ENCODE data around the gene GNAT1.
A peak's percentile ranks its signal among the peaks of the same experiment; 100 is the strongest.

The GNAT1 gene

DNA sequence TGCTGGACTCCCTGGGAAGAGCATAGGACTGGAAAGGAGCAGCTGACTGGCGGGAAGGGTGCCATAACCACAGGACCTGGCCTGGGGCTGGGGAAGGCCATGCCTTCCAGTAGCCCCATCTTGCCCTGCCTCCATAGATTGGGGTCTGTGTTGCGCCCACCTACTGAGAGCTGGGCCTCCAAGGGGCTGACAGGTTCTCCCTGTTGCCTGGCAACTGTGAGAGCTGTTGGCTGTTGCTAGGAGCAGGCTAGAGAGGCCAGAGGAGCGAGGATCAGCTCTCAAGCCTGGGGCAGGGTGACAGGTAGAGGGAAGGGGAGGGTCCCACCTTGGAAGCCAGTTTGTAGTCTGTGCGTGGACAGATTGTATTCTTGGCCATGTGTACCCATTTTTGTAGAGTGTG is 41.8 kb downstream of the GNAT1 start:
- TF ChIP-seq, protein P1, sequence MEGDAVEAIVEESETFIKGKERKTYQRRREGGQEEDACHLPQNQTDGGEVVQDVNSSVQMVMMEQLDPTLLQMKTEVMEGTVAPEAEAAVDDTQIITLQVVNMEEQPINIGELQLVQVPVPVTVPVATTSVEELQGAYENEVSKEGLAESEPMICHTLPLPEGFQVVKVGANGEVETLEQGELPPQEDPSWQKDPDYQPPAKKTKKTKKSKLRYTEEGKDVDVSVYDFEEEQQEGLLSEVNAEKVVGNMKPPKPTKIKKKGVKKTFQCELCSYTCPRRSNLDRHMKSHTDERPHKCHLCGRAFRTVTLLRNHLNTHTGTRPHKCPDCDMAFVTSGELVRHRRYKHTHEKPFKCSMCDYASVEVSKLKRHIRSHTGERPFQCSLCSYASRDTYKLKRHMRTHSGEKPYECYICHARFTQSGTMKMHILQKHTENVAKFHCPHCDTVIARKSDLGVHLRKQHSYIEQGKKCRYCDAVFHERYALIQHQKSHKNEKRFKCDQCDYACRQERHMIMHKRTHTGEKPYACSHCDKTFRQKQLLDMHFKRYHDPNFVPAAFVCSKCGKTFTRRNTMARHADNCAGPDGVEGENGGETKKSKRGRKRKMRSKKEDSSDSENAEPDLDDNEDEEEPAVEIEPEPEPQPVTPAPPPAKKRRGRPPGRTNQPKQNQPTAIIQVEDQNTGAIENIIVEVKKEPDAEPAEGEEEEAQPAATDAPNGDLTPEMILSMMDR (conservative IDR thresholded peaks at IDR 0.05; ENCODE audit: low read depth, low read length) = no peak
- no peak for DNase-seq (ENCODE audit: low read depth)
- no peak overlapping the region for H3K4me3 ChIP-seq (ENCODE audit: low read depth, low read length)

DNA sequence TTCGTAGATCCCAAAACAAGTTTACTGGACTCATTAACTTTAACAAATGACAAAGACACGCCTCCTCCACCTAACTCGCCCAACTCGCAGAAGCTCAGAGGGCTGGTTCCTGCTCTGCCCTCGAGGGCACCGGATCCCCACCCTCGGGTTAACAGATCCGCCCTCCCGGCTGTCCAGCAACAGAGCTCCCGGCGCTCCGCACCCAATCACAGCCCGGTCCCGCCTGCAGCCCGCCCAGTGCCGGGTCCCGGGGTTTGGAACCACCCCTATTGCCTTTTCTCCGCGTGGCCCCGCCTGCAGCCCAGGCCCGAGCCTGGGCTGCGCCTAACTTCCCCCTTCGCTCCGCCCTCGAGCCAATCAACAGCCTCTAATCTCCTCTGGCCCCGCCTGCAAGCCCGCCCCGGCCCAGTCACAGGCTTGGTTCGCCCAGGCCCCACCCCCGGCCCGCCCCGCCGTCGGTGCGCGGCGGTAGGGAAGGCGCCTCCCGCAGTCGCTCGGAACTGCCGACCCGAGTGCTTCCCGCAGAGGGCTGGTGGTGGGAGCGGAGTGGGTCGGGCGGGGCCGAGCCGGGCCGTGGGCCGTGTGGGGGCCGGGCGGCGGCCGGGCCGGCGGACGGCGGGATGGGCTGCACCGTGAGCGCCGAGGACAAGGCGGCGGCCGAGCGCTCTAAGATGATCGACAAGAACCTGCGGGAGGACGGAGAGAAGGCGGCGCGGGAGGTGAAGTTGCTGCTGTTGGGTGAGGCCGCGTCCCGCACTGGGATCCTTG is 44.5 kb downstream of the GNAT1 start, which contains the start of gene GNAI2:
Gene GNAI2 (plus strand): TSS at position 489 of the 768 bp plus-strand sequence. CDS start 132 bp downstream, at position 621.
- peak; percentile 98 for DNase-seq (ENCODE audit: low read depth)
- H3K4me3 ChIP-seq (ENCODE audit: low read depth, low read length) = peak within 1 kb of the TSS; percentile 83
- TF ChIP-seq, protein P1 (conservative IDR thresholded peaks at IDR 0.05; ENCODE audit: low read depth, low read length) = no peak

DNA sequence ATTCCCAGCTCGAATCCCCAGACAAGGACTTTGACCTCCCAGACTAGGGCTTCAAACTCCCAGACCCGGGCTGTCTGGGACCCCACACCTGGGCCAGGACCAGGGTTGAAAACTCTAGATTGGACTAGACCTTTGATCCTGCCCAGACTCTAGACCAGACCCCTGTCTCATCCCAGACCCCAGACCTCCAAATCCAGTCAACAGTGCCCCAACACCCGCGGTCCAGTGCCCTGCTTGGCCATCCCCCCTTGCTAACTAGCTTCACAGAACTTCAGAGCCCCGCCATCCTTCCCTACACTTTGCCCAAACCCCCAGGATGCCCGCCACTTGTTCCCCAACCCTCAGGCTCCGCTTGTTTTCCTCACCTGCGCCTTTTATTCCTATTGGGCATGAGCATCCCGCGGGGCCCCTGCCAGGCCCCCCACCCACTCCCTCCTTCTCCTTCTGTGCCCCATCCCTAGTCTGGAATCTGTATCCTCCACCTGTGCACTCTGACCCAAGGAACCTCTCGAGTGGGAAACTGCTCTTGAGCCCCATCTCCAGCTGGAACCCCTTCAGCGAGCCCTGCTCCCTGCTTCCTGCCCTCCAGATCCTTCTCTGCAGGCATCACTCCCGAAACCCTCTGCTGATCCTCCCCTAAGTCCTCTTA is 45.2 kb downstream of the GNAT1 start:
- DNase-seq (ENCODE audit: low read depth) = no peak
- TF ChIP-seq, protein P1 (conservative IDR thresholded peaks at IDR 0.05; ENCODE audit: low read depth, low read length) = no peak
- peak overlapping the region; percentile 83 for H3K4me3 ChIP-seq (ENCODE audit: low read depth, low read length)

DNA sequence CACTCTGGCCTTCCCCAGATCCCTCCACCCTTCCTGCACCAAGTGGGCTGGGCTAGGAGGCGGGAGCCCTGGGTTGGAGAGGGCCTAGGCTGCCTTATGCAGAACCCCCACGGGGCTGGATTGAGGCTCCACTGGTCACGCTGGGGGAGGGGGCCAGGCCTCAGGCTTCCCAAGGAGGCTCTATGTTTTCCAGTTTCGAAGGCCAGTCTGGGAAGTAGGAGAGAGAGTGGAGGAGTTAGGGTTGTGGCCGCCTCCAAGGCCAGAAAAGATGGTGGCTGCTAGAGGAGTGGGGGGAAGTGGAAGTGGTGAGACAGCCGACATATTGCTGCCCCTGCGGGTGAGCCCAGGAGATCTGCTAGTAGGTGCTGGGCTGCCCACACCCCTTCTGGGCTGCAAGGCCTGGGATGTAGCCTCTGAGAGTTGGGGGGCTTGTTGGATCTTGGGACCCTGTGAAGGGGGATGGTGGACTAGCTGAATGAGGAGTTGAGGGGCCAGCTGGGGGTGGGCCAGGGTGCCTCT is 45.8 kb downstream of the GNAT1 start:
- TF ChIP-seq, protein P1 (conservative IDR thresholded peaks at IDR 0.05; ENCODE audit: low read depth, low read length) = no peak
- DNase-seq (ENCODE audit: low read depth) = peak; percentile 46
- peak overlapping the region; percentile 83 for H3K4me3 ChIP-seq (ENCODE audit: low read depth, low read length)

DNA sequence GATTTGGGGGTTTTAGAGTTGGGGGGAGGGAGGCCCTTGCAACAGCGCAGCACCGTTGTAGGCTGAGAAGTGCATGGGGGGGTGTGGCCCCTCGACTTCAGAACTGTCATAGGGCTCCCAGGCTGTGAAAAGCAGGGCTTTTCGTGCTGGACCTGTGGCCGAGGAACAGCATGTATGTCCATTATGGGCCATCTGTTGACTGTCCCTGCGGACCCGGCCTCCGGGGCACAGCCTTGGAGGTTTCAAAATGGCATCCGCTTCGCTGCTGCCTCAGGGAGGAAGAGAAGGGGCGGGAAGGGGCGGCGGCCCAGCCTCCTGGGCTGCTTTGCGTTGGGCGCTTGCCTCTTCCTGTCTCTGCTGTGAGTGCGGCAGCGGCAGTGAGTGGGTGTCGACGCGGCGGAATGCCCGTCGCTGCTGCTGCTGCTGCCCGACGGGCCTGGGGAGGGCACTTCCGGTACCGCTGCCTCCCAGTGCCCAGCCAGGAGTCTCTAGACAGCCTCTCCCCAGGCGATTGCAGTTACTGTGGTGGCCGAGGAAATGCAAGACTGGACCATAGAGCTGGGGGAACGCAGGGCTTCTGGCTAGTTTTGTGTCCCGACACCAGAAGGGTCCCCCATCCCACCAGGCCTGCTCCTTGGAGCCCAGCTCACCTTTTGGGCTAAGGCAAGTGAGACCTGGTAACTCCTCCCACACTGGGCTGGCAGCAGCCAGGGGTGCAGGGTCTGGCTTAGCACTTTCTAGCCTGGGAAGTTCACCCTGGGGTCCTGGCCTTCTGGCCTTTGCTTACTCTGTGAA is 46.5 kb downstream of the GNAT1 start:
- peak overlapping the region; percentile 83 for H3K4me3 ChIP-seq (ENCODE audit: low read depth, low read length)
- TF ChIP-seq, protein P1 (conservative IDR thresholded peaks at IDR 0.05; ENCODE audit: low read depth, low read length) = no peak
- DNase-seq (ENCODE audit: low read depth) = peak; percentile 78

DNA sequence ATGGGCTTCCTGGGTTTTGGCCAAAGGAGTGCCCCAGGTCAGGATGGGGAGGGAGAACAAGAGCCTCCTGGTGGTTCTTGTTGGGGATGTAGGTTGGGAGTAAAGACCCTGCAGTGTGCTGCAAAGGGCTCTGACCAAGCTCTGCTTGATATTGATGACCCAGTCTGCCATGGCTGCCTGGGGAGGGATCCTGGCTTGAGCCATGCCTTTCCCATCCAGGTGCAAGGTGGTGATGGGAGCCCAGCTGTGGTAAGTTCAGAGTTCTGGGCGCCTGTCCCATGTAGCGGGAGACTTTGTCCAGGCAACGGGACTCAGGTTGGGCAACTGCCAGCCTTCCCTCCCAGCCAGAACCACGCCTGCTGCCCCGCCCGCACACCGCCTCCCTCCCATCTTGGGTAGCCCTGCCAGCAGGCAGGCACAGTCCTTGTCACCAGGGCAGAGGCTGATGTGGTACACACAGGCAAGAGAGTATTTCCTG is 47.2 kb downstream of the GNAT1 start:
- TF ChIP-seq, protein P1 (conservative IDR thresholded peaks at IDR 0.05; ENCODE audit: low read depth, low read length) = peak; percentile 15
- no peak for DNase-seq (ENCODE audit: low read depth)
- H3K4me3 ChIP-seq (ENCODE audit: low read depth, low read length) = peak overlapping the region; percentile 83

All from choroid plexus epithelial cell (primary cell).